ENCODE data around the gene KLC4.
"Not testable (repeated sequence)": the region's sequence is repeated elsewhere in the genome, so short reads cannot be mapped to it uniquely, and the experiment has no call there.

The KLC4 gene

DNA sequence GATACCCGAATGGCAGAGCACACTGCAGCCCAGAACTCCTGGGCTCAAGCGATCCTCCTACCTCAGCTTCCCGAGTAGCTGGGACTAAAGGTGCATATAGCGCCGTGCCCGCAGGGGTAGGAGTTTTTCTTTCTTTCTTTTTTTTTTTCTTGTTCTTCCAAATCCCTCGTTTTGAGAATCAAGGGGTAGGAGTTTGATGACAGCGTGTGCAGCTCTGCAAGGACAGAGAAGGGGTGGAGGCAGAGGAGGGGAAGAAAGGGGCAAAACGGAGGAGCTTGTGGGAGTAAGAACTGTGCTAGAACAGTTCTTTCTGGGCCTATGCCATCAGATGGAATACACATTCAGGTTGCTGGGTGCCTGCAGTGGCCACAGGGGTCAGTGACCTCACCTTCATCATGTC is 22.7 kb upstream of the KLC4 start:
- no peak for DNase-seq (ENCODE audit: low read depth, low spot score)

DNA sequence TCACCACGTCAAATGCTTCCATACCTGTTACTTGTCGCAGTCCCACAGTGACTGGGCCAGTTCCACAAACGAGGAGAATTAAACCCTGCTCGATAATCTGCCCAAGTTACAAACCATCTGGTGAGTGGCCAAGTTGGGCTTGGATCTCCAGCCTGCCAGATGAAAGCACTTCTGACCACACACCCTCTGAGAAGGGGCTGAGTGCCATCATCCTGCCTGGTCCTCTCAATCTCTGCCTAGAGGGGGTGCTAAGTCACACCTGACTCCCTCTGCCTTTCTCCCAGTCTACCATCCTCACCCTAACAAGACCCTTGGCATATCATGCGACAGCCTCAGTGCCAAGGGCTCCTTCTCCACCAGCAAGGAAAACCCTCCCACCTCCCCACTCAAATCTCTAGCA is 22.2 kb upstream of the KLC4 start:
- no peak for DNase-seq (ENCODE audit: low read depth, low spot score)

DNA sequence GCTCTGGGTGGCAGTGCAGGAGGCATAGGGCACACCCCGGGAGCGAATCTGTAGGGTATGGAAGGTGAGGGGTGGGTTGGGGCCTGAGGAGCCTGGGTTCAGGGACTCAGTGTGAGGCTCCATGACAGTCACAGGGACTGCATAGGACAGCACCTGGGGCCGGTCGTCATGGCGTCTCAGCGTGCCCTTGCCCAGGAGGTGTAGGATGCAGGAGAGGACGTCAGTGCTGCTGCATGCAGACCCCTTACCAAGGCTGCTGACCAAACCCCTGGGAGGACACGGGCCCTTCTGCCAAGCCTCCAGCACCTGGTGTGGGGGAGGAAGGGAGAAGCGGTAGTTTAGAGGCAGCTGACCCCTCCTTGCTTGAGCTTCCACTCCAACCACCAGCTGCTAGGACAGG is 21.7 kb upstream of the KLC4 start:
- no peak for DNase-seq (ENCODE audit: low read depth, low spot score)

DNA sequence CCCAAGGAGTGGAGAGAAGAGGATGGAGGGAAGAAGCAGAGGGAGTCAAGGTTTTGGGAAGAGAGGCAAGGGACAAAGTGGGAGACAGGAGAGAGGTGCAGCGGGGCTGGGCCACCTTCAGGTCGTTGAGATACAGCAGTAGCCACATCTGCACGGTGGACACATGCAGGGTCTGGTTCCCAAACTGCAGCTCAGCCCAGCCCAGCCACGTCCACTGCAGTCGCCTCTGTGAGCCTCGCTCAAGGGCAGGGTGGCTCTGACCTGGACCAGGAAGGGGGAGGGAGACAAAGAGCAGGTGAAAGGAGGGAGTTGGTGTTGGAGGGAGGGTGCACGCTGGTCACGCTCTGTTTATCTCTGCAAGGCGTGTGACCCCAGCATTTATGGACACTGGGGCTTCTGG is 20.7 kb upstream of the KLC4 start:
- DNase-seq (ENCODE audit: low read depth, low spot score): no peak

DNA sequence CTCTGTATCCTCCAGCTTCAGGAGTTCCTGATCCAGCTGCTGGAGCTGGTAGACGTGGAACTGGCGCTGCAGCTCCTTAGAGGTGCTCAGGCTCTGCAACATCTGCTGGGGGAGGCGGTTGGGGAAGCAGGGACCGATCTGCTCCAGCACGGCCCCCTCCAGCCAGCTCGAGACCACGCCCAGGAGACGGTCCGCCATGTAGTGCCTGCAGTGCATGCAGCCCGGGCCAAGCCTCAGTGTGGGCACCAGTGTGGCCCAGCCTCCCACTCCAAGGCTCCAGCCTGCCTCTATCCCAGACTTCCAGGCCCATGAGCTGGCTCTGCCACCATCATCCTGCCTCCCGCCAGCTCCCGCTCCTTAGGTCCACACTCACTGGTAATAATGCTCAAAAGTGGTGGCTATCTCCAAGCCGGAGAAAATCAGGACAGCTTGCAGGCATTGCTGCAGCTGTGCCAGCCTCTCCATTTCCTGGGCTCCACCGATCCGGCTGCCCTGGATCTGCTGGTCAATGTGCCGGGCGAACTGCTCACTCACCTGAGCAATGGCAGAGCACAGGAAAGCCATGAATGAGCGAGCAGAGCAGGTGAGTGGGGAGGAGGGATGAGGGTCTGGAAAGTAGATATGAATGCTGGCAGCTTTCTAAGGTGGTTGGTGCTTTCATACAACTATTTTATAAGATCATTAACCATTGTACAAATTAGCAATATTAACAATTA is 18.7 kb upstream of the KLC4 start:
- DNase-seq (ENCODE audit: low read depth, low spot score): no peak

GRCh38 chr6:43041475-43041874 is 18.0 kb upstream of the KLC4 start:
- DNase-seq (ENCODE audit: low read depth, low spot score): not testable (repeated sequence)

DNA sequence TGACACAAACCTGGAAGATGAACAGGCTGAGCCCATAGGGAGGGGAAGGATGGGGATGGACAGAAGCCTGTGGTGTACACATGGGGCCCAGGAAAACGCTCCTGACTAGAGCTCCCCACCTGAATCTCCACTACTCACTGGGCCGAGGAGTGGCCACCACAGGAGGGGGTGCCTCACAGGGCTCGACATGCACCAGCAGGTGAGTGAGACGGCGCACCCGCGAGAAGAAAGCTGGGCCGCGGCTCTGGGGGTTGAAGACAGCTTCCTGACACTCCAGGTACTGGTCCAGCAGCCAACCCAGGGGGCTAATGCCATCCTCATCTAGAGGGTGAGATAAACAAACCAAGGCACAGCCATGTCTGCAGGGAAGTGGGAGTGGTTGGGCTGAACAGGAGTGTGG is 16.1 kb upstream of the KLC4 start:
- no peak for DNase-seq (ENCODE audit: low read depth, low spot score)

DNA sequence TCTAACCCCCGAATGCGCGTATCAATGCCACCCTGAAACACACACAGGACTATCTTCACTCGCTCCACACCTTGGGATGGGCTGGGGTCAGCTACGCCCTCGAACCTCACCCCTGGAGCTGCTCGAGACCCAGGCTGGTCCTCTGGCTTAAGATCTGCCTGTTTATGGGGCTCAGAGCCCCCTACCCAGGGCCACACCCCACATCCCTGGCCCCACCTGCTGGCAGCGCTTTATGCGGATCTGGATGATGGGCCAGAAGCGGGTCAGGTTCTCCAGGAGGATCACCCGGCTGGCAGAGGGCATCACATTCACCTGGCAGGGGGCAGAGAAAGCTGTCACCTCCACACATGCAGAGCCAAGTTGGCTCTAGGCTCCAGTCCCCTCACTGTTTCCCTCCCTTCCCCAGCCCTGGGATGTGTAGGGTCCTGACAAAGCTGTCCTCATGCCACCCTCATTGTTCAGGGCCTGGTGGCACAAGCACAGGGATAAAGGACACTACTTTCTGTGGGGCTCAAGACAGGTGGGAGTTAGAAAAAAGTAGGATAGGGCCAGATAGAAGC is 14.0 kb upstream of the KLC4 start:
- no peak for DNase-seq (ENCODE audit: low read depth, low spot score)

GRCh38 chr6:43047998-43048397 is 11.4 kb upstream of the KLC4 start:
- no peak for DNase-seq (ENCODE audit: low read depth, low spot score)

- DNase-seq (ENCODE audit: low read depth, low spot score): no peak
These were observed 8.4 kb upstream of the KLC4 start for GRCh38 chr6:43050981-43051380.

DNA sequence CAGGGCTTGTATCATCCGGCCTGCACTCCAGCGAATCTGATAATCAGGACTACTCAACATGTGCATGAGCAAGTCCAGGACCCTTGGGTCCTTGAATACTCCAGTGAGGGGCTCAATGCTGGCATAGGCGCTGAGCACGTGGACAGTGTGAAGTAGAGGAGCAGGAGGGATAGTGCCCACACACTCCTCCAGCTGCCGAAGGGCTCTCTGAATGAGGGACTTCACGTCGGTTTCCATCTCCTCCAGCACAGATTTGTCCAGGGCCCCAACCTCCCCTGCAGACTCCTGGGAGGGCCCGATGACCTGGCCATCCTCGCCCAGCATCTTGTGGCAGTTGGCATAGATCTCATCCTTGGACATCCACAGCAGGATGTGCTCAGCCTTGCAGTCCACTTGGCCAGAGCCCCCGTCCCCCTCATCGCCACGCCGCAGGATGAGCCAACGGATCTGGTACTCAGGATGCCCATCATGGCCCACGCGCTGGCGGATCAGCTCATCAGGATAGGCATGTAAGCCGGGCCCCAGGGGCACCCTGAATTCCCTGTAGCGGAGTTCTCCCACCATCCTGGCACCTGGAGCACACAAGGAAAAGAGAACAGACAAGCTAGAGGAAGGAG is 7.1 kb upstream of the KLC4 start:
- DNase-seq (ENCODE audit: low read depth, low spot score): no peak

DNA sequence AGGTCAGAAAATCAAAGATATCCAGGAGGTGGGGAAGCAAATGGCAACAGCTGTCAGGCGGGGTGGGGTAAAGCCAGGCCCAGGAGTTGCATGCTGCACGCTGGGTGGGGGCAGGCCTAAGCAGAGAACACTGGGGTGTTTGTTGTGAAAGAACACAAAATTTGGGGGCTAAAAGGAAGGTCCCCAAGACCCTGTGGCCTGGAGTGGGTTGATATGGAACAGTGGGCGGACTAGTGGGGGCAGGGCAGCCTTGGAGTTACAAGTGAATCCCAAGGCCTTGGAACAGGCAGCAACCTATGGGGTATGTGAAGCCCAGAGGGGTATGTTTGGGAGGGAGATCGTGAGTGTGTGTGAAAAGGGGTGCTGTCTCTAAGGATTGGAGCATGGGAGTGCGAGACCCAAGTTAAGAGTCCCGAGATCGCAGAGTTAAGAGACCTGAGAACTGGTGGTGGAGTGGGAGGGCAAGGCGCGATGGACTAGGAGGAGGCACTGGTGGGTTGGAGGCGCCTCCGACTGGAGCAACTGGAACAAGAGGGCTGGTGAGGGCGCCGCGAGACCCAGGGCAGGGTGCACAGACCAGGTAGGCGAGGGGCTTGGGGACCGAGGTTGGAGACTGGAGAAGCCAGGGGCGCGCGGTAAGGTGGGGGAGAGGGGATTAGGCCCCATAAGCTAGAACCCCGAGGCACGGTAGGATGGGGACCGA is 6.4 kb upstream of the KLC4 start:
- no peak for DNase-seq (ENCODE audit: low read depth, low spot score)

DNA sequence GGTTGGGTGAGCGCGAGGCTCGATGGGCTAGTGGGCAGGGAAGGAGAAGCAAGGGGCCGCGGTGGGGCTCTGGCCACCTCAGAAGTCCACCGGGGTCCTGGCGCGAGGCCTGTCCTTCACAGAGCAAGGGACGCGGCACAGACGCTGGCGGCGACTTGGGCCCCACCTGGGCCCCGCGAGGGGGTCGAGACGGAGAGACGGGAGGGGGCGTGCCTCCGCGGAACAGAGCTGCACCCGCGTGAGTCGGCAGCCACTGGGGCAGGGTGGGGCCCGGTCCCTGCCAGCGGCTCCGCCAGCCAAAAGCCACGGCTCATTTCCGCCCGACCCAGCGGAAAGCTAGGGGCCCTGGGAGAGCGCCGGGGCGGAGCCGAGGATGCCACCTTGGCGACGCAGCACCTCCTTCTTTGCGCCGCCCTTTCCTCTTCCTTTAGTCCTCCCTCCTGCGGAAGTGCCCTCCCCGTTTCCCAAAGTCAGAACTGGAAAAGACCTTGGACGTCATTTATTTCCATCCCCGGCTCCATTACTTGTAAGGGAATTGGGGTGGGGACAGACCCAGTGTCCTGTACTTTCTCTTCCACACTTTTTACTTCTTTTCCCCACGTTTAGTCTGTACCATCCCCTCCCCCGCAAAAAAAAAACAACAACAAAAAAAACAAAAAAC is 5.8 kb upstream of the KLC4 start, which contains the start of gene CUL7:
Gene CUL7, minus strand, starts transcription at position 307 of the 661 bp plus-strand sequence. CDS start 1,063 bp downstream, outside the sequence.
- DNase-seq (ENCODE audit: low read depth, low spot score): peak; percentile 78

DNA sequence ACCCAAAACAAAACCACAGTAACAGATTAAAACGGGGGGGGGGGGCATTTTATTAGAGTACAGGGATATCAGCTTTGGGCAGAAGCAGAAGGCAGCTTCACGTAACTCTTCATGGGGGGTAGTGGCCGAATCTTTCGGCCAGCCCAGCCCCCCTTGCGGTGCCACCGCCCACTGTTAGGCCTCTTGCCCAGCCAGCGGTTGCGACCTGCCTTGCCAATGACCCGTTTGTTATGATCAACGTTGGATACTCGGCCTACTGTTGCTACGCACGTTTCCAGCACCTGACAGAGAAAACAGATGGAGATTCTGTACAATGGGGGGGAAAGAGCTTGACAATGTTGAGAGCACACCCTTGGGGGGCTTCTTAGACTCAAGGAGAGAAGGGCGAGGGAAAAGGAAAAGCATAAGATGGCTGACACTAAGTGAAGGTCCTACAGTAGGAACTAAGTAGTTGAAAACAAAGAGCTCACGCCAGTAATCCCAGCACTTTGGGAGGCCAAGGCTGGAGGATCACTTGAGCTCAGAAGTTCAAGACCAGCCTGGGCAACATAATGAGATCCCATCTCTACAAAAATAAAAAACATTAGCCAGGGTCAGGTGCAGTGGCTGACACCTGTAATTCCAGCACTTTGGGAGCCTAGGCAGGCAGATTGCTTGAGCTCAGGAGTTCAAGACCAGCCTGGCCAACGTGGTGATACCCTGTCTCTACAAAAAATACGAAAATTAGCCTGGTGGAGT is 5.1 kb upstream of the KLC4 start:
- no peak for DNase-seq (ENCODE audit: low read depth, low spot score)

DNA sequence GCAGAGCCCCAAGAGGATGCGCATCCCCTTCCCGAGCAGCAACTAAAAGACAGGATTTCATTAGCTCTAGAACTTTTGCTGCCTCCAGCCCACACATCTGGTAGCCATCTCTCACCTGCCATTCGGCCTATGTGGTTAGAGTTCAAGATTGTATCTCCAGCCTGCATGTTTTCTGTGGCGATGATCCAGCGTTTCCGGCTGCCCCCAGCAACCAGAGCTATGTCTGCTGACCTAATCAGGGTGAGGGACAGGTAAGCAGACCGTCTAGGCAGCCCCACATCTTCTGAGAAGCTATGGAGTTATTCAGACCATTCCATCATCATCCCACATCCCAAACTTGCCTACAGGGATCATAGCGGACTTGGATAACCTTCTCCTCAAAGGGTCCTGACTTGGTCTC is 3.5 kb upstream of the KLC4 start:
- DNase-seq (ENCODE audit: low read depth, low spot score): no peak

GRCh38 chr6:43058531-43058930 is 900 bp upstream of the KLC4 start:
- DNase-seq (ENCODE audit: low read depth, low spot score): no peak

DNA sequence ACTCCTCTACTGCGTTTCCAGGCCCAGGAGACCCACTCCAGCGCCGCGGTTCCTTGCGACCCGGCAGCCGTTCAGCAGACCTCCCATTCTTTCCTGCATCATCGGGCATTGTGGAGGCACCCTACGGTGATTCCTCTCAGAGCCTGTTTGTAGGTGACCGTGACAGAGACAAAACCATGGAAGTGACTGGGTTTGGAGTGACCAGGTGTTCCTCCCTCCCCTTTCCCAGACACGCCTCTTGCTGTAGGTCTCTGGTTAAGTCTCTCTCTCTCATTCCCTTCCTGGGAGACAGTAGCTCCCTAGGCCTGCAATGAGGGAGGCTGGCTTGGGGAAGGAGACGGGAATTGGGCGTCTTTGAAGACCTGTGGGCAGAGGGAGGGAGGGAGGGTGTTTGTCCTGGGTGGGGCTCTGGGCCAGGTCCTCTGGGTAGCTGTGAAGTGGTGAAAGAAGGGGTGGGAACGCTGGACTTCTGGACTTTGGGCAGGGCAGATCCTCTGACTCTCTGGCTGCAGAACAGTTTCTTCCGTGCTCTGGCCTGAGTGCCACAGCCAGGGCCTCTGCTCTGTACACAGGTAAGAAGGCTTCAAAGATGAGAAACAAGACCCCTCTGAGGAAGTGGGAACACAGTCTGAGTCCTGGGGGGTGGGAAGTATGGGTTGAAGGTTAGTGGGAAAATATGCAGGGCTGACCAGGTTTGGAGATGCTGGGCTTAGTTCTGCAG is 763 bp downstream of the KLC4 start:
- DNase-seq (ENCODE audit: low read depth, low spot score): no peak

DNA sequence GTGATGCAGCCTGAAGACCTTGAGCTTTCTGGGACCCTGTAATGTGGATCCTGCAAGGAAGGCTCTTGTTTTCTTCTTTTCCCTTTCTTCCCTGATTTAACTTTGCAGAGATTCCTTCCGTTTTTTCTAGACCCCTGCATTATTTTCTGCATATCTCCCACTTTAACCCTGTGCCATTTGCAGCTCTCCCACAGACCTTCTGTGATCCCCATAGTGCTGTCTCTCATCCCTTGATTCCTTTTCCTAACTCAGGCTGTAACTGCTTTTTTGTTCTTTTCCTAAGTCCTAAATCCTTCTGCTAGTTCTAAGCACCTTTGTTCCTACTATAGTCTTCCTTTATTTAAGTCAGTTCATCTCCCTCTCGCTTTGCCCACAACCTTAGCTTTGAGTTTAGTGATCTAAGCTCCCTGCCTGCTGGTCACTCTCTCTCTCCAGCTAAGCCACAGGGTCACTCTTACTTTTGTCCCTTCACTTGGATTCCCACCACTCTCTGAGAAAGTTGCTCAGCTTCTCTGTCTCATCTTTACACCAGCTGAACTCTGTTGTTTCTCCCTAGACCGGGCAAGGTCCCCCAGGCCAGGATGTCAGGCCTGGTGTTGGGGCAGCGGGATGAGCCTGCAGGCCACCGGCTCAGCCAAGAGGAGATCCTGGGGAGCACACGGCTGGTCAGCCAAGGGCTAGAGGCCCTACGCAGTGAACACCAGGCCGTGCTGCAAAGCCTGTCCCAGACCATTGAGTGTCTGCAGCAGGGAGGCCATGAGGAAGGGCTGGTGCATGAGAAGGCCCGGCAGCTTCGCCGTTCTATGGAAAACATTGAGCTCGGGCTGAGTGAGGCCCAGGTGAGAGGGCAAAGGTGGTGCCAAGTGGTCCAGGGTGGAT is 1.6 kb downstream of the KLC4 start:
- no peak for DNase-seq (ENCODE audit: low read depth, low spot score)

- DNase-seq (ENCODE audit: low read depth, low spot score): no peak
These were observed 2.4 kb downstream of the KLC4 start for GRCh38 chr6:43061861-43062260.

- no peak for DNase-seq (ENCODE audit: low read depth, low spot score)
These were observed 3.4 kb downstream of the KLC4 start for GRCh38 chr6:43062818-43063217.
